Stimulated activated CD8-positive, alpha-beta memory T cell treated with anti-CD3 and anti-CD28 coated beads, Interleukin-4, amount 100 ng/mL, for 24 hours (primary cell): ENCODE data around the gene INHA.
A peak's percentile ranks its signal among the peaks of the same experiment; 100 is the strongest.

Experiments
- DNase-seq: peaks from one replicate; pipeline ENCODE4 v3.0.0-alpha.2; 2020; ENCODE audit warnings: low read depth

INHA gene

DNA sequence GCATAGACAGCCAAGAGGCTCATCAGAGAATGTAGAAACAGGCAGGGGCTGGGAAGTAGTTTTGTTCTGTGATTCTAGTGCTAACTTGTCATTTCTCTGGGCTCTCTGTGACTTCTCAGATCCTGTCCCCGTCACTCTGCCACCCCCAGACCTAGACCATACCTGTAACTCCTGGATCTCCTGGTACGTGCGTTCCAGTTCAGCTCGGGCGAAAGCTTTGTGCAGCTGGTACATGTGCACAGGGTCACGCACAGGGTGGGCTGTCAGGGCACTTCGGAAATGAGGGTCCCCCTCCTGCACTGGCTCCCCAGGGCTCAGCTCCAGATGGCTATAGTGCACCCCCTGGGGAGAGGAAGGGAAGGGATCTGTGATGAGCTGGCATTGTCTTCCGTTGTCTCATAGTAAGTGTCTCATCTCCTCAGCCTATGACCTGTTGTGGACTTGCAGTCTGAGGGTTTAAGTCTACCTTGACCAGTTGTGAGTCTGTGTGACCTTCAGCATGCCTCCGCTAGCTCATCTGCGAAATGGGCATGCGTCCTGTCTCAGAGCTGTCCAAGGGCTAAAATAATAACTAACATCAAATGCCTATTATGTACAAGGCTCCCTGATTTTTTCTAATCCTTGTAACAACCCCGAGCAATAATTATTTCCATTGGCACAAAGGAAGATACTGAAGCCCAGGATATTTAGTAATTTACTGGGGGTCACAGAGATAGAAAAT is 31.2 kb upstream of the INHA start:
- DNase-seq: no peak

GRCh38 chr2:219541611-219542180 is 30.4 kb upstream of the INHA start:
- peak; percentile 74 for DNase-seq

DNA sequence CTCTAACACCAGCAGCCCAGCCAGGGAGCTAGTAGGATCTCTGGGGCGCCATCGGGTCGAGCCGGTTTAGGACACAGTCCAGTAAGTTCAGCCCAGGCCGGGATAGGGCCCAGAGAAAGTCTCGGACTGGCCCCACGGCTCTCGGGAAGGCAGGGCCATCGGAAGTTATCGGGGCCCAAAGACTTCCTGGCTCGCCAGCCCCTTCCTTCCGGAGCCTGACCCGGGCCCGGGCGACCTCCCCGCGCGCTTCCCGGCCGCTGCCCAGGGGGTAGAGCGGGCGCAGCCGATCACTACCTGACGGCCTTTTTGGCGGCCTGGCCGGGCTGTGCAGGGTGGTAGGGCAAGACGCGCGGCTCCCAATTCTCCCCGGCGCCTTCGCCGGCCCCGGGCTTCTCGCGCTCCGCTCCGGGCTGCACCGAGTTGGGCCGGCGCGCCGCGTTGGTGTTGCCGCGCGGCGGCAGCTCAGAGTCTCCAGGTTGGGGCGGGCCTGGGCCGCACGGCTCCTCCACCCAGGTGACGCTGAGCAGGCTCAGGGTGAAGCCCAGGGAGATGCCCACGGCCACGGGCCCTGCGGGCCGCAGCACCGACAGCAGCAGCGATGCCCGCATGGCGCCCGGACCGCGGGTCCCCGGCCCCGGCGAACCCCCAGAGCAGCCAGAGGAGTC is 29.0 kb upstream of the INHA start:
- peak; percentile 15 for DNase-seq

GRCh38 chr2:219543596-219544358 is 28.3 kb upstream of the INHA start, which contains the start of the genes CHPF and TMEM198:
CHPF (minus strand) TSS chr2:219543809; CDS start chr2:219543538, 271 bp downstream.
TMEM198 (plus strand) TSS chr2:219544028; CDS start chr2:219544728, 700 bp downstream.
- peak; percentile 90 for DNase-seq

GRCh38 chr2:219544567-219544966 is 27.5 kb upstream of the INHA start:
- DNase-seq: no peak

DNA sequence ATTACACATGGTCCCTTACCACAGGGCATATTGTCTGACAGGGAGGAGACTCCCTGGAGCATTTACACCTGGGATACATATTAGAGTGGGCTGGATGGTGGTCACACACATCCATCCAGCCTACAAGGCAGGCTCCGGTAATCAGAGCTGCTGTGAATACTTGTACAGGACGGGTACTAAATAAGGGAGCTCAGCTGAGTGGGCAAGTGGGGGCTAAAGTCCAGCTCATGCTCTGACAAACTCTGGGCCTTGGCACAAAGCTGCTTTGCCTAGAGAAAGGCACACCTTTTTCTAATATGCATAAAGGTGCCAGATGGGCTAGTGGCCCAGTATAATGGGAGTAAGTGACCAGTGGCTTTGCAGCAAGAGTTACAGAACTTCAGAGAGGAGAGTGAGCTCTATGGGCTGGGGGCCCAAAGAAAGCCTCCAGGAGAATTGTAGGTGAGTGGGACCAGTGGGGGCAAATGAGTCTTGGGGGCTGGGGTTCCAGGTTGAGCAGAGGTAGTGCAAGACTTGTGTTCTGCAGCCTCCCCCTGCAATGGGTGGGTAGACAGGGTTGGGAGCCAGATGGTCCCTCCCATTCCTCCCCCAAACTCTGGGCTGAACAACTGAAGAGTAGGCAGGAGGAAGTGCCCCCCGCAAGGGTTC is 26.7 kb upstream of the INHA start:
- DNase-seq: no peak

DNA sequence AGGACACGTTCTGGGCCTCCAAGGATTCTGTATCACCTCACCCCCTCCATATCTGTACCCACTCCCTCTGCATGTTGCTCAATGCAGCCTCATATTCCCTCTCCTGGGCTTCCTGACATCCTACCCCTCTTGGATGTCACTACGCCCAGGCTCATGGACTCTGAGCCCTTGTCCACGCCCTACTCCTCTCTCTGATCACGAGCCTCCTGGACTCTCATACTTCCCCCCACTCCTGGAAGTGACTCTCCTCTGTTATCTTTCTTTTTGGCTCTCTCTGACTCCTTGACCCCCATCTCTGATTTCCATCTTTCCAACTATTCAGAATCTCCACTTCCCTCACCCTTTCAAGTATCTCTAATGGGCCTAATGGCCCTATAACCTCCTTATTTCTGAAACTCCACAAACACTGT is 26.2 kb upstream of the INHA start:
- no peak for DNase-seq

- DNase-seq: no peak
Observed at GRCh38 chr2:219547621-219548020, 24.5 kb upstream of the INHA start.

DNA sequence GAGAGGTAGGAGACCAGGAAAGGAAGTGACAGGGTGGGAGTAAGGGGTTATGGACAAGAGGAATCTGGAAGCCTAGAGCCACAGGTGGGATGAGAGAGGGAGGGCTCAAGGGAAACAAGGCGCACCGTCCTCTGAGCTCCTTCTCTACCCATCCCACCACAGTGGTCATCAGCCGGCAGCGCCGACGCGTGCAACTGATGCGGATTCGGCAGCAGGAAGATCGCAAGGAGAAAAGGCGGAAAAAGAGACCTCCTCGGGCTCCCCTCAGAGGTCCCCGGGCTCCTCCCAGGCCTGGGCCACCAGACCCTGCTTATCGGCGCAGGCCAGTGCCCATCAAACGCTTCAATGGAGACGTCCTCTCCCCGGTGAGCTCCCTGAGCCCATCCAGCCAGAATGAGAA is 23.1 kb upstream of the INHA start:
- no peak for DNase-seq

GRCh38 chr2:219549619-219550018 is 22.5 kb upstream of the INHA start:
- no peak for DNase-seq

DNA sequence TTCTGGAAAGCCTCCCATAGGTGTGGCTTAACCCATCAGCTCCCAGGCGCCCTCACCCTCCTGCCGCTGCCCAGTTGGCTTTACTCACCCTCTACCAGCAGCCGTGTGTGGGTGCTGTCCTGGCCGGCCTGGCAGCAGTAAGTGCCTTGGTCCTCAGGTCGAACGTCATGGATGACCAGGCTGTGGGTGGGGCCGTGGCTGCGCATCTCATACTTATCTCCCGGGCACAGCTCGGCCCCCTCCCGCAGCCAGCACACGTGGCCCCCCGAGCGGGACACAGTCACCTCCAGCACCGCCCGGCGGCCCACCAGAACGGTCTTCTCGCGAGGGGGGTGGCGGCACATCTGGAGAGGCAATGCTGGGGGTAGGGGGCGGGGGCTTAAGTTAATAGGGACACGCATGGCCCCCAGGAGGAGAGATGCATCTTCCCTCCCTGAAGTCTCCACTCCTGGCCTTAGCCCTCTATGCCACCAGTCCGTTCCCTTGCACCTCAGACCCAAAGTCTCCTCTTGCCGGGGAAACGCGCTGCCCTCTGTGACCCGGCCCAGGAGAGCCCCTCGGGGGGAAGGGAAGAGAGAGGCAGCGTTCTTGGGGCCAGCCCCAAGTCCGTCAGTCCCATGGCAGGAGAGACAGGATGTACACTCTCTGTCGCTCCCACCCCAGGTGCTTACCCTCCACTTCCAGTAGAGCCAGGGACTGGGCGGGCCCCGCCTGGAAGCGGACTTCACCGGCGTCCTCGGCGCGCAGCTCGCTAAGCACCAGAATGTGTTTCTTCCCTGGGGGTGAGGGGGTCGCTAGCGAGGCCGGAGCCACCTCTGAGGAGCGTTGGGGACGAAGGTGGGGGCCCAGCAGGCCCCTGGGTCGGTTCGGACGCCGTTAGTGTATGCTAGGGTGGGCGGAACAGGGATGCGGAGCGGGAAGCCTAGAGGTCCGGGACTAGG is 20.4 kb upstream of the INHA start:
- no peak for DNase-seq

GRCh38 chr2:219552382-219553167 is 19.5 kb upstream of the INHA start:
- DNase-seq: peak; percentile 74

- no peak for DNase-seq
Observed at GRCh38 chr2:219553168-219553417, 19.0 kb upstream of the INHA start.

GRCh38 chr2:219553463-219553963 is 18.6 kb upstream of the INHA start:
- DNase-seq: no peak

DNA sequence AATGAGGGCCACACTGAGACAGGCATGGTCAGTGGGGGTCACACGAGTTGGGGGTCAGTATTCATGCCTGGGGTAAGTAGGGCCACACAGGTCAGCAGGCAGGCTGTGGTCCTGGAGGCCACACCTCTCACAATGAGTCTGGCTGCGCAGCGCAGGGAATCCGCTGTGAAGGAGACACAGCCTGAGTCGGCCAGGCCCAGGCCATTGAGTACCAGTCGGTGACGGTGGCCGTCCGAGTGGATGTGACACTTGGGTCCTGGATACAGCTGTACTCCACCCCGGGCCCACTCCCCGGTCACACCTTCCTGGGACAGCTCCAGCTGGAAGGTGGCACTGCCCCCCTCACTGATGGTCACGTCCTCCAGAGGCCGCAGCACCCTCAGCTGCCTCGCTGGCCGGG is 17.8 kb upstream of the INHA start:
- DNase-seq: no peak

DNA sequence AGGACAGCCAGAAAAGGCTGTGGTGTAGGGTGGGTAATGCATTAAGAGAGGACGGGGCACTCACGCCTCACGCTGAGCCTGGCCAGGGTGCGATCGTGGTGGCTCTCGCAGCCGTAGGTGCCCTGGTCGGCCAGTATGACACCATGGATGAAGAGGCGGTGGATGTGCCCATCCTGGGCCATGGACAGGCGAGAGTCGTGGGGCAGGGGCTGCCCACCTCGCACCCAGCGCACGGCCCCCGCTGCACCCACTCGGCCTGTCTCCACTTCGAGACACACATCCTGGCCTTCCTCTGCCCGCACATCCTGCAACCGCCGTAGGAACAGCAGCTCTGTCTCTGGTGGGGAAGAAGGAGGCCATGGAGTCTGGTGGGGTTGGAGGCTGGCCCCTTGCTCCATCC is 16.2 kb upstream of the INHA start:
- DNase-seq: no peak

- no peak for DNase-seq
Observed at GRCh38 chr2:219556413-219556812, 15.7 kb upstream of the INHA start.

DNA sequence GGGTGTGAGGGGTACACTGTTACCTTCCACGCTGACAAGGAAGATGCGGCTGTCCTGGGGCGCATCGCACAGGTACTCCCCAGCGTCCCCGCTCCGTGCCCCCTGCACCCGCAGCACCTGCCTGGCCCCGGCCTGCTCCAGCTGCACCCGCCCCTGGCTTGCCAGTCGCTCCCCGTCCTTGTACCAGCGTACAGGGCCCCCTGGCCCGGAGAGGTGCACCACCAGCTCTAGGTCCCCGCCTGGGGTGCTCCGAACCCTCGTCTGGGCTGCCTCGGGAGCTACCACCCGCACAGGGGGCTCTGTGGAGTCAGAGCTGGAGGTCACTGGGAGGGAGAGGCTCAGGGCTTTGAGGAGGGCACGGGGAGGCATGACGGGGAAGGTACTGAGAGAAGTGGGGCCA is 14.8 kb upstream of the INHA start:
- no peak for DNase-seq

GRCh38 chr2:219557791-219558785 is 14.0 kb upstream of the INHA start:
- no peak for DNase-seq
